ENCODE results near the gene NKIRAS2.
"Not testable (repeated sequence)": the region's sequence is repeated elsewhere in the genome, so short reads cannot be mapped to it uniquely, and the experiment has no call there.

Gene NKIRAS2

DNA sequence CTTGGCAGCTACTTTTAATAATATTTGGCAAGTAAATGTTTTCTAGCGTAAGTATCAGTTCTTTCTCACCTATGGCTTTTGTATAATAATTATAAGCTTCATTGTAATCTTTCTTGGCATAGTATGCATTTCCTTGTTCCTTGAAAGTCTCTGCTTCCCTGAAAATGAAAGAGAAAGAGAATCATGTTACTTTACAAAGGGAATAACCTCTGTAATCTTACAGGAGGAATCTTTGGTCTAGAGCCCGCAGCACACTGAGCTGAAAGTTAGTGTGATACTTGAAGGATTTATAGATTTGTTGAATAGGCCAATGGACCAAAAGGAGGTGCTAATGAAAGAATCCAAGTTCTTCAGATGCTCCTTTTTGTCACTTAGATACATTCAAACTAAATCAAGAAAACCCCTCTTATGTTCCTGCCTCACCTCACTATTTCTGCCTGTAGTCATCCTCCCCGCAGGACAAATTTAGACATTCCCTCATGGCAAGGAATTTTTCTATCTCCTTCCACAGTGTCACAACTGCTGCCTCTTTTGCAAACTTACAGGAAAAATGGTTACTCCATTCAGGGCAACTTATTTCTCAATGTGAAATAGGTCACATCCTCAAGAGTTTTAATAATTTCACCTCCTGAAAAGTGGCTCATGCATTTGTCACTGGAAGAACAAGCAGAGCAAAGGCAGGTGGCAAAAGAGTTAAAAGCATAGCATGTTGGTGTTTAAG lies 19.3 kb upstream of the NKIRAS2 start:
- DNase-seq, result no peak

DNA sequence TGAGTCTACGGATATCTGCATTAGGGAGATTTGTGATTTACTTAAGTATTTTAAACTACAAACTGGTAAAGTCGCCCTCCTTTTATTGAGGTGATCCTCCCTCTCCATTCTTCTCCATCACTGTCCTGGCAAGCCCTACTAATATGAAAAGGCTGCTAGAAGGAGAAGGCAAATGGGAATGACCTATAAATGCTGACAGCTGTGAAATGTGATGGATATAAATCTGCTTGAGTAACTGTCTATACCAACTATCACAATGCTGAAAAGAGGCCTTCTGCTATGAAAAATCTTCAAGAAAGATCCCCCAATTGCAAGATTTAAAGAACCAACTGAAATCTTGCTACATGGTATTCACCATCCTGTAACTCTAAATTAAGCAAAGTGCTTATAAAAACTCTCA lies 18.2 kb upstream of the NKIRAS2 start:
- no peak for DNase-seq

- DNase-seq, result no peak
Observed at GRCh38 chr17:42002175-42002791, 17.6 kb upstream of the NKIRAS2 start.

DNA sequence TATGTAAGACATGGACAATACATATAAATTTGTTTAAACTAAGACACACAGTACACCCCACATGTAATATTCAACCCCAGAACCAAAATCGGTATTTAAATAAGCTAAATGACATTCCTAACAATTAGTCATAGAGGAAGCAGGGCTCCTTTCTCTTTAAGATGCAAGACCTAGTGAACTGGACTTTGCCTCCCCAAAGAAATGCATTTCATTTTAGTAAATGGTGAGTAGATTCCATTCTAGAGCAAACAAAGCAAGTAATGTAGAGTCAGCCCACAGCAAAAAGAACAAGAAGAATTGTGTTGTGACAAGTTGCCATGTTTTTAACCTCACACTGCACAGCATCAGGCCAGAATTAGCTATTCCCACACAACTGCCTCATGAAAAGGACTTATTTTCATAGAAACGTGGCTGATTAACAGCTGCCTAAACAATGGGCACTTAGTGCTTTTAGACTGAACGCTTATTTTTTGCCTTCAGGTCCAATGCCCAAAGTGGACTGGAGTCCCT lies 17.0 kb upstream of the NKIRAS2 start:
- no peak for DNase-seq

DNA sequence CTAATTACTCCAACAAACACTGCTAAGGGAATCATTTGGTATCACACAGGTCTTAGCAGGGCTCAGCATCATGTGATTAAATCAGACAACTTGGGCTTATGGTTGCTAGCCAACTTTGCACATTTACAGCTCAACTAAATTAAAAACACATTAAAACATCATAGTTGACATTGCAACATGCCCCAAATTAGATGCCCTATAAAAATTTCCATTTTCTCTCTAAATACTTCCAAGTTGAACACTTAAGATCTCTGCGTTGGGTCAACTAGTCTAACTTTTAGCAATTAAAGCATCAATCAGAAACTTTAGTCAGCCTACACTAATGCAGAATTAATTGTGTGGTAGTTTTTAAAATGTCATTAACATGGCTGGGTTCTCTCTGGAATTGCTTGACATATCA lies 14.7 kb upstream of the NKIRAS2 start:
- DNase-seq, result no peak

- no peak for DNase-seq
Observed at GRCh38 chr17:42009170-42009569, 10.7 kb upstream of the NKIRAS2 start.

GRCh38 chr17:42010266-42010680 lies 9.6 kb upstream of the NKIRAS2 start:
- DNase-seq, result not testable (repeated sequence)

DNA sequence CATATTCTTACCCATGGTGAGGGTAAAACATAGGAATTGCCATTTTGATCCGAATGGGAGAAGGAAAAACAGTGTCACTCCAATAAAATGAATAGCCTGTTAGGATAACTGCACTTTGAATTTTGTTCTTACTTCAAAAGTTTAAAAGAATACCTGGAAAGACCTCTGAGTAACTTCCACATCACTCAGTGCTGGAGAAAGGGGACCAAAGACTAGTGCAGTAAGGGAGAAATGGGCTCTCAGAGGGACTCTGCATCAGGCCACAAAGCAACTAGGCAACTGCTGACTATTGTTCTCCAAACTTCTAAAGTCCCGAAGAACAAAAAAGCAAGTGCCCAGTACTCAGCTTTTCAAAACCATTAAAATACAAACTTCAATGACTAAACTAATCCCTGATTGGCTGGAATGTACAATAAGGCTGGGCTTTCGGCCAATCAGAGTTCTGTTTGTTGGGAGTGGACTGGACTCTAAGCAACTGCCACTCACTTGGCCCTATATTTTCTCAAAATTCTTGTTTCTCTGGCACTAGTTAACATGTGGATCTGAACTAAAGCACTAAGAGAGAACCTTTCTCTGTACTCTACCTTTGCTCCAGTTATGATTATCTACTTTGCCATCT lies 8.9 kb upstream of the NKIRAS2 start:
- no peak for DNase-seq

DNA sequence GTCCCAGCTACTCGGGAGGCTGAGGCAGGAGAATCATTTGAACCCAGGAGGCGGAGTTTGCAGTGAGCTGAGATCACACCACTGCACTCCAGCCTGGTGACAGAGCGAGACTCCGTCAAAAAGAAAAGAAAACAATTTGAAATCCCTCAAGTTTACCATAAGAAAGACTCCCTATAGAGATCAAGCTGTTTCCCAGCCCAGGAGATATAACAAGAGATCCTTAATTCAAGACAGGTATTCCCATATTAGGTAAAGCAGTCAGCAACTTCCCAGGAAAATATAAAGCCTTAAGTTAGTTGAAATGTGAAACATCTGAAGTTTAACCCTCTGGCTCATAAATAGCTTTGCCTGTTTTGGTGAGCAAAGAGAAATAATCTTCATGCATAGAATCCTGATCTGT lies 7.5 kb upstream of the NKIRAS2 start:
- DNase-seq, result not testable (repeated sequence)

- DNase-seq, result not testable (repeated sequence)
Observed at GRCh38 chr17:42013740-42014139, 6.2 kb upstream of the NKIRAS2 start.

GRCh38 chr17:42016411-42016831 lies 3.5 kb upstream of the NKIRAS2 start:
- no peak for DNase-seq

DNA sequence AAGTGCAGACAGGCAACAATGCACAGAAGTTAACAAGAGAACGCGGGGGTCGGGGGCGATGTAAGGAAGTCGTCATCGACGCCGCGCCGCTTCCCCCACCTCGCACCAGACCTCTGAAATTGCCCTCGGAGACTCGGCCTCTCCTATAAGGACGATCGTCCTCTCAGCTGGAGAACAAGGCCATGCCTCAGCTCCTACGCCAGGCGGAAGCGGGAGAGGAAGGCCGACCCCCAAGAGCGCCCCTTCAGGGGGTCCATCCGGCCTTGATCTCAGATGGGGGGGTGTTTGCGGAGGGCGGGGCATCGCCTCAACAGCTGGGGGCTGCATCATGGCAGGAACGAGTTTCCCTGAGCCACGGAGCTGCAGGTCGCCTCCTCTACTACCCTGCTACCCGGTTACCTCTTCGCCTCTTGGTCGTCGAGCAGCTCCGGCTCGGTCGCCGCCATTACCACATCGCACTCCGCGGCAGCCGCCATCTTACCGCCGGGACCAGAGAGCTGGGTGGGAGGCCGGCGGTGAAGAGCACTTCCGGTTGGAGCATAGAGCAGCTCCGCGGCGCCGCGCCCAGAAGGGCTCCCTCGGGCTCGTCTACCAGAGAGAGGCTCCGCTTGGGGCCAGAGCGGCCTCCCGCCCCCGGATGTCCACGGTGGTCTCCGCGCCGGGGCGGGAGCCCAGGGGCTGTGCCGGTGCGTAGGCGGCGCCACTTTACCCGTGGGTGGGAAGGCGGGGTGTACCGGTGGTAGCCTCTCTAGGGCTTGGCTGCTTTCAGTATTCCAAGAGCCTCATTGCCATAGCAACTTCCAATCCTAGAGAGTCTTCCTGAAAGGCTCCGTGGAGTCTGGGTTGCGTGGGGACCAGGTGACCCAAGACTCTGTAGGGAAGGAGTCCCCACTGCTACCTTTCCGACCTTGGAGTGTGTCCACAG lies 2.7 kb upstream of the NKIRAS2 start, which contains the start of gene DNAJC7:
DNAJC7 (minus strand) TSS at position 499 of the 925 bp plus-strand sequence; CDS start at position 476, 23 bp downstream.
- DNase-seq, result peak; percentile 96

DNA sequence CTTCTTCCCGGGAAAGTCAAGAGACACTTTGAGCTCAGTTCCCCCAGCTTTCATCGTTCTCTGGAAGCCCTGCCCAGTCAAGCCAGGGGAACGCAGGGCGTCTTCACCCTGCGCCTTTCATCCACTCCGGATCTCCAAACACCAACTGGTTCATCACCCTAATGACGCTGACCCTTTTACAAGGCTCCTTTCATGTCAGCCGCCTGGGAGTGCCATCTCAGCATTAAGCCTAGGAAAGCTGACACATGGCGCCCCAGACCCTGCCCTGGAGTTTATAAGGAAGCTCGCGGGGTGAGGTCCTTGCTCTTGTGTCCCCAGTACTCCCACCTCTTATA lies 2.1 kb upstream of the NKIRAS2 start:
- no peak for DNase-seq

DNA sequence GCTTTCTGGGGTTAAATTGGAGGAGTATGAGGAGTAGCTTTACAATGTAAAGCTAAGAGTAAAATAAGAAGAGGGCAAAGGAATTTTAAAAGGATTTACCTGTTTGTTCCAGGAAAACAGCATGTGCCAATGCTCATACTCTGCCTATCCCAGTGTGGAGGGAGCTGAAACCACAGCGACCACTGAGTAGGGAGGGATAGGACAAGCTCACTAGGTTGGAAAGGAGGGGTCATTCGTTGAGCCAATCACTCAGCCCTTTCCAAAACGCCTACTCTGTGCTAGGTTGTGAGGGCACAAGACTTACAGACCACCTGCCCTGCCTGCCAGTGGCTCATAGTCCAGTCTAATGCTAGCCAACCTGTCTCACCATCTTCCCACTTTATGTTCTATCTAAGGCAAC lies 1.6 kb upstream of the NKIRAS2 start:
- DNase-seq, result no peak

DNA sequence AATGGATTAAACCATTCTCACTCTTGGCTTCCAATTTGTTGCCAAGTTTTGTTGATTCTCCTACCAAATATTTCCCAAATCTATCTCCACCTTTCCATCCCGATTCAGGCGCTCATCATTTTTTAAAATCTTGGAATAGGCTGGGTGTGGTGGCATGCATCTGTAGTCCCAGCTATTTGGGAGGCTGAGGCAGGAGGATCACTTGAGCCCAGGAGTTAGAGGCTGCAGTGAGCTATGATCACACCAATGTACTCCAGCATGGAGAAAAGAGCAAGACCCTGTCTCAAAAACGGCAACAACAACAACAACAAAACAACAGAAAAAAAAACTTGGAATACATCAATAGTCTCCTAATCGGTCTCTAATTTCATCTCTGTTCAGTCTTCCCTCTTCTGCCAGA lies 902 bp upstream of the NKIRAS2 start:
- DNase-seq, result no peak

DNA sequence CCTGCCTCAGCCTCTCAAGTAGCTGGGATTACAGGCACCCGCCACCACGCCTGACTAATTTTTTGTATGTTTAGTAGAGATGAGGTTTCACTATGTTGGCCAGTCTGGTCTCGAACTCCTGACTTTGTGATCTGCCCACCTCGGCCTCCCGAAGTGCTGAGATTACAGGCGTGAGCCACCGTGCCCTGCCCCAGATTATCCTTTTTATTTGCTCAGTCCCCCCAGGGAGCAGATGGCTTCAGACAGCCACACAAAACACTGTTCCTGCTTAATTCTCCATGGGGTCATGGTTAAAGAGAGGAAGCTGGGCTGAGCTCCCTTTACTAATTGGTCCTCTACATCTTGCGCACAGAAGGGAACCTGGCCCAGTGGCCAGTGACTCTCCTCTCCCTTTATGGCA lies 955 bp downstream of the NKIRAS2 start:
- not testable (repeated sequence) for DNase-seq

DNA sequence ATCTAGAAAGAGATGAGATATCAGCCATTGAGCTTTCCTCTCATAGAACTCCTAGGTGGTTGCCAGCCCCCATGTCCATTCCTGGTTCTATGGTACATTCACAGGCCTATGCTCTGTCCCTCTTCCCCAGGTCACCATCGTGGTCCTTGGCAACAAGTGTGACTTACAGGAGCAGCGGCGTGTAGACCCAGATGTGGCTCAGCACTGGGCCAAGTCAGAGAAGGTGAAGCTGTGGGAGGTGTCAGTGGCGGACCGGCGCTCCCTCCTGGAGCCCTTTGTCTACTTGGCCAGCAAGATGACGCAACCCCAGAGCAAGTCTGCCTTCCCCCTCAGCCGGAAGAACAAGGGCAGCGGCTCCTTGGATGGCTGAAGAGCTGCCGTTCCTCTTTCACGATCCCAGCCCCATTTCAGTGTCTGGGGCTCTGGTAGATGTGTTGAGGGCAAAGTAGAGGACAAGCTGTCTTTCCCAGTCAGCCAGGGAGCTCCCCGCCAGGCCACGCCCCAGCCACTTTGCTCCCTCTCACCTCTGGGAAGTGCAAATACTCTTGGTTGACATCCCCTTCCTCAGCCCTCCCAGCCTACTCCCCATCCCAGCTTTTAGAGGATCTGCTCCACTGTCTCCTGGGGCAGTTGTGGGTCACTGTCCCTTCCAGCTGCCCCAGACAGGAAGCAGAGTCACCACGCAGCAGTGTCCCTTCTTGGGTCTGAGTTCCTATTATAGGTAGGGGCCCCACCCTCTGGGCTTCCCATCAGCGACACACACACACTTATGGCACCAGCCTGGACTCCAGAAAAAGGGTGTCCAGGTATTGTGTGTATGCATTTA lies 3.8 kb downstream of the NKIRAS2 start:
- DNase-seq, result no peak

DNA sequence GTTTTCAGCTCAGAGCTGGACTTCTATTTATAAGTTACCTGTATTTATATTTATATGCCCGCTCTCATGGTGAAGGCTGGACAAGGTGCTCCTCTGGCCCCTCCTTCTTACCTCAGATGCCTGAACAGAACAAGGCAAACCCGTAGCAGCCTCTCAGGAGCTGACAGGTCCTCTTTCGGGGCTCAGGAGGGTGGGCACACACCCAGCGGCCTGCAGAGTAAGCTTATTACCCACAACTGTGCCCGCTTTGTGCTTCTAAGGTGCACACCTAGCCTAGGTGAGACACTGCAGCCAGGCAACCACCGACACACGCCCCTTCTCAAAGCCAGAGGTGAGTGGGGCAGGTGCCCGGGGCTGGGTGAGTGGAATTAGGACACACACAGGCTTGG lies 5.3 kb downstream of the NKIRAS2 start:
- no peak for DNase-seq

- no peak for DNase-seq
Observed at GRCh38 chr17:42025936-42026335, 6.0 kb downstream of the NKIRAS2 start.

DNA sequence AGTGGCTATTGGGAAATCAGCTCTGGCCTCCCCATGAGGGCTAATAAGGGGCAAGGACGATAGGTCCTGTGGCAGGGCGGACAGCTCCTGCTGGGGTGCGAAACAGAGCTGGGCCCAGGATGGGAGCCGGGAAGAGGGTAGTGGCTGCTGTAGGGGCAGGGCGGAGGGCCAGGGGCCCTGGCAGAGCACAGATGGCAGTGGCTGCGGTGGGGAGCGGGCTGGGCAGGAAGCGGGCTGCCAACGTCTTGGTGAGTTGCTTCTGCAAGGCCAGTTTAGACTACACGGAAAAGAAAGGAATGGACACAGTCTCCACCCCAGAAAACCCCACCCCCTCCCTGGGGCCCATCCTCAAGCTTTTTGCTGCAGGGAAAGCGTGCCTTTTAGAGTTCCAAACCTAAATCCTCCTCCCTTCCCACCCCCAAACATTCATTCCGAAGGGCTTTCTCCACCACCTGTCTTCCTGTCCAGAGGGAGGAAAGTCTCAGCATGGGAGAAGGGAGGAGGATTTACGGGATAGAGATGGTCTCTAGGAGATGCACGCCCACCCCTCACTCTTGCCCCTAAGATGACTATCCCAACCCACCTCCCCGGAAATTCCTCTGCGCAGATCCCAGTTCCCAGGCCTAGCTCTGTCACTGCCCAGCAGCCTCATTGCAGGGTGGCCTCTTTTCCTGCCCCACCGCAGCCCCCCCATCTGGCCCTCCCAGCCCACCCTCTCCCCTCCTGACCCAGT lies 7.1 kb downstream of the NKIRAS2 start:
- DNase-seq, result no peak

GRCh38 chr17:42027590-42027889 lies 7.7 kb downstream of the NKIRAS2 start:
- no peak for DNase-seq

Measured in femur (tissue), 1 donor.